HL-60 (cell line): ENCODE measurements around the gene DISP3.

Source experiments
- DNase-seq, 2 experiments: peaks; one replicate each; pipeline ENCODE4 v3.0.0-alpha.2; 2010 to 2020; ENCODE audit warnings: low read depth in 1 of 2, low spot score in 1 of 2
- H3K27ac ChIP-seq: fragments of 250-450 bp; sonication (Bioruptor Pico); replicated peaks from 2 replicates; pipeline ENCODE4 v1.5.1; 2020; ENCODE audit warnings: mild to moderate bottlenecking, moderate library complexity
- H3K27me3 ChIP-seq: fragments of 250-450 bp; sonication (Bioruptor Pico); 2 replicates; pipeline ENCODE4 v1.5.1; 2021; ENCODE audit warnings: mild to moderate bottlenecking, moderate library complexity; ENCODE audit not compliant: insufficient read depth, poor library complexity, severe bottlenecking
- H3K4me3 ChIP-seq: replicated peaks from 2 replicates; pipeline ENCODE4 v1.5.1; 2011; ENCODE audit warnings: mild to moderate bottlenecking, control low read depth, low read length; ENCODE audit not compliant: insufficient read depth
- CTCF ChIP-seq: IDR thresholded peaks from one replicate; pipeline ENCODE4 v1.5.1; 2011; ENCODE audit warnings: low read length, control low read depth, inconsistent platforms; ENCODE audit not compliant: insufficient read depth
- GABPA ChIP-seq: IDR thresholded peaks from 2 replicates; pipeline ENCODE4 v1.6.1; 2012; ENCODE audit warnings: low read depth
- POLR2AphosphoS5 ChIP-seq: IDR thresholded peaks from 2 replicates; pipeline ENCODE4 v1.6.1; 2012; ENCODE audit warnings: low read depth
- REST ChIP-seq: IDR thresholded peaks from 2 replicates; pipeline ENCODE4 v1.6.1; 2012; ENCODE audit warnings: low read depth; ENCODE audit not compliant: insufficient replicate concordance
- SPI1 ChIP-seq: IDR thresholded peaks from 2 replicates; pipeline ENCODE4 v1.6.1; 2012; ENCODE audit warnings: low read depth, mild to moderate bottlenecking, borderline replicate concordance

Gene DISP3

GRCh38 chr1:11581445-11581991 lies 102.6 kb downstream of the DISP3 start:
- TF ChIP-seq REST (no peak), GABPA (no peak)
- H3K4me3 ChIP-seq: no peak overlapping the region
- no peak overlapping the region for H3K27ac ChIP-seq
- DNase-seq: no peak
- H3K27me3 ChIP-seq: no peaks in the 10 kb centered on the region

GRCh38 chr1:11585389-11585788 lies 106.4 kb downstream of the DISP3 start:
- Histone ChIP-seq H3K4me3 (no peak overlapping the region), H3K27me3 (no peaks in the 10 kb centered on the region), H3K27ac (no peak overlapping the region)
- DNase-seq: no peak
- TF ChIP-seq GABPA: no peak
- TF ChIP-seq REST: no peak
- TF ChIP-seq CTCF: no peak
- TF ChIP-seq POLR2AphosphoS5: no peak
- TF ChIP-seq SPI1: no peak
